ENCODE results near the gene ABCC1.
"Not testable (repeated sequence)": the region's sequence is repeated elsewhere in the genome, so short reads cannot be mapped to it uniquely, and the experiment has no call there.

ABCC1 gene

DNA sequence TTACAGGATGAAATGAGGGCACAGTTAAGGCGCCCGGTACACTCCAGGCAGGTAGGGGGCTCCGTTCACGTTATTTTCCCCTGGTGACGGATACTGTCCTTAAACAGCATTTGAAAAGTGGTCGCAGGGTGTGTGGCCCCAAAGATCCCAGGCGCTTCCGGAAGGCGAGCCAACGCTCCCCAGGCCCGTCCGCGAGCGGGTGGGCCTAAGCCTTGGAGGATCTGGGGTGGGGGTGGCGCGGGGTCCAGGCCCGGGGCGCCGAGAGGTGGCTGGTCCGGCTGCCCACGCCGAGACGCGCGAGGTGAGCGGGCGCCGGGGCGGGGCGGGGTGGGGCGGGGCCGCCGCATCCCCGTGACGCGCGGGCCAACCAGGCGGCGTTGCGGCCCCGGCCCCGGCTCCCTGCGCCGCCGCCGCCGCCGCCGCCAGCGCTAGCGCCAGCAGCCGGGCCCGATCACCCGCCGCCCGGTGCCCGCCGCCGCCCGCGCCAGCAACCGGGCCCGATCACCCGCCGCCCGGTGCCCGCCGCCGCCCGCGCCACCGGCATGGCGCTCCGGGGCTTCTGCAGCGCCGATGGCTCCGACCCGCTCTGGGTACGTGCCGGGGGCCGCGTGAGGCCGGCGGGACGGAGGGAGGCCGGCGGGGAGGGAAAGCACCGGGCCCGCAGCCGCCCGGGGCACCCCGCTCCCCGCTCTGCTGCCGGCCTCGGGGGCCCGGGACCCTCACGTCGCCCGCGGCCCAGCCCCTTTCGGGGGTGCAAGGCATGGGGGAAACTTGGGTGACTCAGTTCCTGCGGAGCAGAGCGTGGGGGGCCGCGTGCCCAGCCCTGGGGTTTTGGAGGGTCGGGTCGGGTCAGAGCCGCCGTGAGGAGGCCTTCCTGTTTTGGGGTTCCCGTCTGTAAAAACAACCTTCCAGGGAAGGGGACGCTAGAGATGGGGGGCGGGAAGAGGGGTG lies at the start of gene ABCC1:
Gene ABCC1, plus strand, starts transcription at position 407 of the 951 bp plus-strand sequence. Its CDS starts 136 bp downstream, at position 543.
- DNase-seq, result peak; percentile 30

DNA sequence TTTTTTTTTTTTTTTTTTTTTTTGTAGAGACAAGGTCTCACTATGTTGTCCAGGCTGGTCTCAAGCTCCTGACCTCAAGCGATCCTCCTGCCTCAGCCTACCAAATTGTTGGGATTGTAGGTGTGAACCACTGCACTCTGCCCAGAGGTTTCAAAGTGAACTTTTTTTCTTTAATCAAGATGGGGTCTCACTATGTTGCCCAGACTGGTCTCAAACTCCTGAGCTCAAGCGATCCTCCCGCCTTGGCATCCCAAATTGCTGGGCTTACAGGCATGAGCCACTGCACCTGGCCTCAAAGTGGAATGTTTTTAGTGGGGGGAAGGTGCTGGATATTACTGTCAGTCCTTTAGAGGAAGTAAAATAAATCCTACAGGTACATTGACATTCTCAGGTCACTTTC lies 49.1 kb upstream of the ABCC1 start:
- DNase-seq, result no peak

DNA sequence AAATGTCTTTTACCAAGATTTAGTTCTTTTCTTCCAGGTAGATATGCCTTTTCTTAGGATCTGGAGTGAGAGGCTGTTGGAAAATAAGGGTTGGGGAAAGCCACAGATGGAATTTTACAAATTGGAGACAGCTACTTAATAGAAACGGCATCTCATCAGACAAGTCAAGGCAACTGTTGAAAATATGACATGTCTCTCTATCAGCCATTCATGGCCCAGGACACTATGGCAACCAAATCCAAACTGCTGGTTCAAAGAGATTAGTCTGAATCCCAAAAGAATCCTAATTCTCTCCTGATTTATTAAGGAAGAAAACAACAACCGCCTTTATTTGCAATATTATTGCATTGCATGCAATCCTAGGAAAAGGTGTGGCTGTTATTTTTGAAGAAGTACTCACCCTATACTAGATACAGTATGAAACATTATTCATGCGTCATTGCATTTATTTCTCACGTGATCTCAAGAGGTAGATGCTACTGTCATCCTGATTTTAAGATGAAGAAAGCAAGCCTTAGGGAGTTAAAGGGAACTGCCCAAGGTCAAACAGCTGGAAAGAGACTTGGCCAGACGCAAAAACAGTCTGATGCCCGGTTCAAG lies 48.4 kb upstream of the ABCC1 start:
- DNase-seq, result no peak

DNA sequence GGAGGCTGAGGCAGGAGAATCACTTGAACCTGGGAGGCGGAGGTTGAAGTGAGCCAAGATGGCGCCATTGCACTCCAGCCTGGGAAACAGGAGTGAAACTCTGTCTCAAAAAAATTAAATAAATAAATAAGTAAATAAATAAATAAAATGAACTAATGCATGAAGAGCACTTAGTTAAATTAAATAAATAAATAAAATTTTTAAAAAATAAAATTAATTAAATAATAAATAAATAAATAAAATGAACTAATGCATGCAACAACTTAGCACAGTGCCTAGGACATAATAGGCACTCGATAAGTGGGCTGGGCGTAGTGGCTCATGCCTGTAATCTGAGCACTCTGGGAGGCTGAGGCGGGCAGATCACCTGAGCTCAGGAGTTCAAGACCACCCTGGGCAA lies 45.5 kb upstream of the ABCC1 start:
- no peak for DNase-seq

DNA sequence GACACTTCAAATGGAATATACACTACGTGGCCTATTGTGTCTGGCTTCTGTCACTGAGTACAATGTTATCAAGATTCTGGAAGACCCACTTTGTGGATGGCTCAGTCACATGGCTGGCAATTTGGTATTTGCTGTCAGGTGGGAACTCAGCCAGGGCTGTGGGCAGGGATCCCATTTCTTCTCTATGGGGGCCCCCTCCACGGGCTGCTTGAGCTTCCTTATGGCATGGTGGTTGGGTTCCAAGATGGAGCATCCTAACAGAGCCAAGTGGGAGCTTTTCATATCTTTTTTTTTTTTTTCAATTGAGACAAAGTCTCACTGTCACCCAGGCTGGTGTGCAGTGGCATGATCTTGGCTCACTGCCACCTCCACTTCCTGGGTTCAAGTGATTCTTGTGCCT lies 43.0 kb upstream of the ABCC1 start:
- DNase-seq, result no peak

DNA sequence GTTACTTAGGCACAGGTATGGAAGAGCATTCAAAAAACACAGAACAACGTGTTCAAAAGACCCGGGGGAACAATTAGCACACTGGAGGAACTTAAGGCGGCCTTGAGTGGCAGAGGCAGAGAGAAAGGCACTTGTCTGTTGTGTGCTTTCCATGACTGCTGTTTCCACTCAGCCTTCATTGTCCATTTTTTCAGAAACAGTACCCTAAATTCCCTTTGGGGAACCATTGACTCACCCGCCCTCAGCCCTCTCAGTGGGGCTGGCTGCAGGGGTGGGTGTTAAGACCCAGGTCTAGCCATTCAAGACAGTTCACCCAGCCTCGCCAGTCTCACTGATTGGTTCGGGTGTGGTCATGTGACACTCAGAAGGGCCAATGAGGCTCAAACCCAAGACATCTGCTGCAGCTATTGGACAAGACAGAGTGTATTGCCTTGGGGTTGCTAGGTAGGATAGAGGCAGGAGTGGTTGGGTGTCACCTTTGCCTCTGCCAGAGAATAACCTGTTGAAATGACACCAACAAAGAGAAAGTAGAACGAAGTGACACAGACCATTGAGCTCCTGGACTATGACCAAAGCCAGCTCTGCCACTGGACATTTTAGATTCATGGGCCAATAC lies 41.4 kb upstream of the ABCC1 start:
- DNase-seq, result peak; percentile 60

DNA sequence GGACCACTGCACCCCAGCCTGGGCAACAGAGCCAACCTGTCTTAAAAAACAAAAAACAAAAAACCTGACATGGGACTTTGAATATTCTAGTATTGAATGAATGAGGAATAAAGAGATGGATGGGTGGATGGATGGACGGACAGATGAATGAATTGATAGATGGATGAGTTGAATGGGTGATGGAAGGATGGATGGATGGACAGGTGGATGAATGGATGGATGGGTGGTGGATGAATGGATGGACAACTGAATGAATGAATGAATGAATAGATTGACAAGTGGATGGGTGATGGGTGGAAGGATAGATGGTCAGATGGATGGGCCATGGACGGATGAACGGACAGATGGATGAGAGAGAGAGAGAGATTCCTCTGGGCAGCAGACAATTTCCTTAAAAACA lies 38.2 kb upstream of the ABCC1 start:
- no peak for DNase-seq

DNA sequence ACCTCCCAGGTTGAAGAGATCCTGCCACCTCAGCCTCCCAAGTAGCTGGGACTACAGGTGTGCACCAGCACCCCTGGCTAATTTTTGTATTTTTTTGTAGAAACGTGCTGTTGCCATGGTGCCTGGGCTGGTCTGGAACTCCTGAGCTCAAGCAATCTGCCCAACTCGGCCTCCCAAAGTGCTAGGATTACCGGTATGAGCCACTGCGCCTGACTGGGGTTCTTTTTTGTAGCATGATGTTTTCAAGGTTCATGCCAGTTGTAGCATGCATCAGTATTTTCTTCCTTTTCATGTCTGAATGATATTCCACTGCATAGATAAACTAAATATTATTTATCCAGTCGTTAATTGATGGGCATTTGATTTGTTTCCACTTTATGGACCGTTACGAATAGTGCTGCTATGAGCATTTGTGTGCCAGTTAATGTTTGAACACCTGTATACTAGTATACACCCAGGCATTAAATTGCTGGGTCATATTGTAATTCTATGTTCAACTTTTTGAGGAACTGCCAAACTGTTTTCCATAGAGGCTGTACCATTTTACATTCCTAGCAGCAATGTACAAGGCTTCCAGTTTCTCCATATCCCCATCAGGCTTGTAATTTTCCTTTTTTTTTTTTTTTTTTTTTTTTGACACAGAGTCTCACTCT lies 36.2 kb upstream of the ABCC1 start:
- no peak for DNase-seq

DNA sequence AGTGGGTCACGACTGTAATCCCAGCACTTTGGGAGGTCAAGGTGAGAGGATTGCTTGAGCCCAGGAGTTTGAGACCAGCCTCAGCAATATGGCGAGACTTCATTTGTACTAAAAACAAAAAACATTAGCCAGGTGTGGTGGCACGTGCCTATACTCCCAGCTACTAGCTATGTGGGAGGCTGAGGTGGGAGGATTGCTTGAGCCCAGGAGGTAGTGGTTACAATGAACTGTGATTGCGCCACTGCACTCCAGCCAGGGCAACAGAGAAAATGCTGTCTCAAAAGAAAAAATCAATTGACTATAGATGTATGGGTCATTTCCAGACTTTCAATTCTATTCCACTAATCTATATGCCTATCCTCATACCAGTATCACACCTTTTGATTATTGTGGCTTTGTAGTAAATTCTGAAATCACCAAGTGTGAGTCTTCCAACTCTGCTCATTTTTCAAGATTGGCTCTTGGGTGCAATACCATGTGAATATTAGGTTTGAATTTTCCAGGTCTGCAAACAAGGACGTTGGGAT lies 33.8 kb upstream of the ABCC1 start:
- no peak for DNase-seq

DNA sequence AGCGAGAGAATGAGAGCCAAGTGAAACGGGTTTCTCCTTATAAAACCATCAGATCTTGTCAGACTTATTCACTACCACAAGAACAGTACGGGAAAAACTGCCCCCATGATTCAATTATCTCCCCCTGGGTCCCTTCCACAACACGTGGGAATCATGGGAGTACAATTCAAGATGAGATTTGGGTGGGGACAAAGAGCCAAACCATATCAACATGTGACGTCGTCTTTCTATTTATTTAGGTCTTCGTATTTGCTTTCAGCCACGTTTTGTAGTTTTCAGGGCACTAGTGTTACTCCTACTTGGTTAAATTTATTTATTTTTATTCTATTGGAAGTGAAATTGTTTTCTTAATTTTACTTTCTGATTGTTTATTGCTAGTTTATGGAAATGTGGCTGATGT lies 33.1 kb upstream of the ABCC1 start:
- DNase-seq, result no peak

DNA sequence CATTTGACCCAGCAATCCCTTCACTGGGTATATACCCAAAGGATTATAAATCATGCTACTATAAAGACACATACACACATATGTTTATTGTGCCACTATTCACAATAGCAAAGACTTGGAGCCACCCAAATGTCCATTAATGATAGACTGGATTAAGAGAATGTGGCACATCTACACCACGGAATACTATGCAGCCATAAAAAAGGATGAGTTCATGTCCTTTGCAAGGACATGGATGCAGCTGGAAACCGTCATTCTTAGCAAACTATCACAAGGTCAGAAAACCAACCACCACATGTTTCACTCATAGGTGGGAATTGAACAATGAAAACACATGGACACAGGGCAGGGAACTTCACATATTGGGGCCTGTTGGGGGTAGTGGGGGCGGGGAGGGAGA lies 31.1 kb upstream of the ABCC1 start:
- not testable (repeated sequence) for DNase-seq

DNA sequence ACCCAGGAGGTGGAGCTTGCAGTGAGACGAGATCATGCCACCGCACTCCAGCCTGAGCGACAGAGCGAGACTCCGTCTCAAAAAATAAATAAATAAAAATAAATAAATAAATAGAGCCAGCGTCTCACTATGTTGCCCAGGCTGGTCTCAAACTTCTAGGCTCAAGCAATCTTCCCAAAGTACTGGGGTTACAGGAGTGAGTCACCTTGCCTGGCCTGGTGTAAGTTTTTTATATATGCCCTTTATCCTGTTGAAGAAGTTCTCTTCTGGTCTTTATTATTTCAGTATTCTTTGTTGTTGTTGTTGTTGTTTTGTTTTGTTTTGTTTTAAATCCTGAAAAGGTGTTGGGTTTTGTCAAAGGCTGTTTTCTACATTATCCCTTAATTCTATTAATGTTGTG lies 30.1 kb upstream of the ABCC1 start:
- DNase-seq, result no peak

DNA sequence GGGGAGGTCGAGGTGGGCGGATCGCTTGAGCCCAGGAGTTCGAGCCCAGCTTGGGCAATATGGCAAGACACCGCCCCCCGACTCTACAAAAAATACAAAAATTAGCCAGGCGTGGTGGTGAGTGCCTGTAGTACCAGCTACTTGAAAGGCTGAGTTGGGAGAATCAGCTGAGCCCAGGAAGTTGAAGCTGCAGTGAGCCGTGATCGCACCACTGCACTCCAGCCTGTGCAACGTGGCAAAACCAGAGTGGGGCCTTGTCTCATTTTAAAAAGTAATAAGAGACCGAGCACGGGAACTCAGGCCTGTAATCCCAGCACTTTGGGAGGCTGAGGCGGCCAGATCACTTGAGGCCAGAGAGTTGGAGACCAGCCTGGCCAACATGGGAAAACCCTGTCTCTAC lies 24.4 kb upstream of the ABCC1 start:
- no peak for DNase-seq

DNA sequence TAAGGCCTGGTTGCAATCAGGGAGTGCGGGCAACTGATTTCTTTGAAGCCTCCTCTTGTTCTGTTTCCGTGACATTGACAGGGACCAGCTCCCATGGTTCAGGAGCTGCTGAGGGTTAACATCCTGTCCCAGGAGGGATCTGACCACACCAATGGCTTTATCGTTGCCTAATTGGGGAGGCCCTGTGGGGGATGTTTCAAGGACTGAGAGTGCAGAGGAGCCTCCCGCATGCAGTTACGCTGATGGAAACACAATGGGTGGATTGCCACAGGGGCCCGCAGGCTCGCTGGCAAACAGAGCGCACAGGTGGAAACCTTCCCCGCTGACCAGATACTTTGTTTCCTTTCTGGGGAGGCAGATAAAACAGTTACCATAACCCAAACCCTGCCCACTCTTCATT lies 23.8 kb upstream of the ABCC1 start:
- no peak for DNase-seq

DNA sequence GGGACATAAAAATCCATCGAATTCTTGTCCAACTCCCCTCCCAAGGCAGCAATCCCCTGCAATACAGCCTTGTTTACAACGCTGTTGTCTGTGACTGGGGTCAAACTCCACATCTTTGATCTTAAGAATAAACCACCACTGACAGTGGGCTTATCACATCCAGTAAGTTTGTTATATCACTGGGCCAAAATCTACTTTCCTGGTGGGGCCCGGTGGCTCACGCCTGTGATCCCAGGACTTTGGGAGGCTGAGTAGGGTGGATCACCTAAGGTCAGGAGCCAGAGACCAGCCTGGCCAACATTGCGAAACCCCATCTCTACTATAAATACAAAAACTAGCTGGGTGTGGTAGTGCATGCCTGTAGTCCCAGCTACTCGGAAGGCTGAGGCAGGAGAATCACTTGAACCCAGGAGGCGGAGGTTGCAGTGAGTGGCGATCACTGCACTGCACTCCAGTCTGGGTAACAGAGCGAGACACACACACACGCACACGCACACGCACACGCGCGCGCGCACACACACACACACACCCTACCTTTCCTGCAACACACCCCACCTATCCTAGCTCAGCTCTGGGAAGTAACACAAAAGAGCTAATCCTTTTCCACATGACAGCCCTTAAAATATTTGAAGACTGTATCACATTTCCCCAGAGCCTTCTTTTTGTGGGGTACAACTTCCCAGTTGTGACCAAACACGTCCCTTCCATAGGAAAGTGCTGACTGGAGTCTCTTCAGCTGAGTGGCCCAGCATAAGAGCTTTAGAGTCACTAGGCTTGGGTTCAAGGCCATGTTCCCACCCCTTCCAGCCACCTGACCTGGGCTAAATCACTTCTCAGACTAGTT lies 20.9 kb upstream of the ABCC1 start:
- DNase-seq, result no peak

DNA sequence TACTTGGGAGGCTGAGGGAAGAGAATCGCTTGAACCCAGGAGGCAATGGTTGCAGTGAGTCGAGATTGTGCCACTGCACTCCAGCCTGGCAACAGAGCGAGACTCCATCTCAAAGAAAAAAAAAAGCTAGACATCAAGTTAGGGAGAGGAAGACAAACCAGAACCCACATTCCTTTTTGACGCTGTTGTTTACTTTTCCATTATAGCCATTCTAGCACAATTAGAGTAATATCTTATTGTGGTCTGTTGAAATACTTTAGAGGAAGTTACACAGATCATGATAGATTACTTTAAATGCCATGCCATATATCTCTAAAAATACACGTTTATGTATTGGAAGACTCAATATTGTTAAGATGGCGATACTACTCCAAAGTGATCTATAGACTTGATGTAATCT lies 16.5 kb upstream of the ABCC1 start:
- no peak for DNase-seq

DNA sequence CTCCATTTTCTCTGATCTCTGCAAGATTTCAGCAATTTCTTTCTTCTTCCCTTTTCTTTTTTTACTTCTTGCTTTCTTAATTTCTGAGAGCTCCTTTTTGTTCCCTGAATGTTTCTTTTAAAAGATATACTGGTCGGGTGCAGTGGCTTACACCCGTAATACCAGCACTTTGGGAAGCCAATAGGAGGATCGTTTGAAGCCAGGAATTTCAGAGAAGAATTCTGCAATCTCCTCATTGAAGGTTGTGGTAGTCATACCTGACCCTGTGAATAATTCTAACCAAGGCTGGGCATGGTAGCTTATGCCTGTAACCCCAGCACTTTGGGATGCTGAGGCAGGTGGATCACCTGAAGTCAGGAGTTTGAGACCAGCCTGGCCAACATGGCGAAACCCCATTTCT lies 15.6 kb upstream of the ABCC1 start:
- DNase-seq, result no peak

DNA sequence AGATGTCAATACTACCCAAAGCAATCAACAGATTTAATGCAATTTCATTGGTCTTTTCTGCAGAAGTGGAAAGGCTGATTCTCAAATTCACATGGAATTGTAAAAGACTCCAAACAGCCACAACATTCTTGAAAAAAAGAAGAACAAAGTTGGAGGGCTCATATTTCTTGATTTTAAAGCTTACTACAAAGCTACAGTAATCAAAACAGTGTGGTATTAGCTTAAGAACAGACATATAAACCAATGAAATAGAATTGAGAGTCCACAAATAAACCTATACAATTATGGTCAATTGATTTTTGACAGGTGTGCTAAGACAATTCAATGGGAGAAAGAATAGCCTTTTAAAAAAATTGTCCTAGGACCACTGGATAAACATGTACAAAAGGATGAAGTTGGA lies 14.4 kb upstream of the ABCC1 start:
- DNase-seq, result no peak

DNA sequence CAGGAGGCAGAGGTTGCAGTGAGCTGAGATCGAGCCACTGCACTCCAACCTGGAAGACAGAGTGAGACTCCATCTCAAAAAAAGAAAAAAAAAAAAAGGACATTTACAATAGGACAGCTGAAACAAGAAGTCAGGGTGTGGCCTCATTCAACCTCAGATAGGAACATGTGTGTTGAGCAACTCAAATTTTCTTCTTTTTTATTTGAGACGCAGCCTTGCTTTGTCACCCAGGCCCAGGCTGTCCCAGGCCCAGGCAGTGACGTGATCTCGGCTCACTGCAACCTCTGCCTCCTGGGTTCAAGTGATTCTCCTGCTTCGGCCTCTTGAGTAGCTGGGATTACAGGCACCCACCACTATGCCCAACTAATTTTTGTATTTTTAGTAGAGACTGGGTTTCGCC lies 12.6 kb upstream of the ABCC1 start:
- not testable (repeated sequence) for DNase-seq

DNA sequence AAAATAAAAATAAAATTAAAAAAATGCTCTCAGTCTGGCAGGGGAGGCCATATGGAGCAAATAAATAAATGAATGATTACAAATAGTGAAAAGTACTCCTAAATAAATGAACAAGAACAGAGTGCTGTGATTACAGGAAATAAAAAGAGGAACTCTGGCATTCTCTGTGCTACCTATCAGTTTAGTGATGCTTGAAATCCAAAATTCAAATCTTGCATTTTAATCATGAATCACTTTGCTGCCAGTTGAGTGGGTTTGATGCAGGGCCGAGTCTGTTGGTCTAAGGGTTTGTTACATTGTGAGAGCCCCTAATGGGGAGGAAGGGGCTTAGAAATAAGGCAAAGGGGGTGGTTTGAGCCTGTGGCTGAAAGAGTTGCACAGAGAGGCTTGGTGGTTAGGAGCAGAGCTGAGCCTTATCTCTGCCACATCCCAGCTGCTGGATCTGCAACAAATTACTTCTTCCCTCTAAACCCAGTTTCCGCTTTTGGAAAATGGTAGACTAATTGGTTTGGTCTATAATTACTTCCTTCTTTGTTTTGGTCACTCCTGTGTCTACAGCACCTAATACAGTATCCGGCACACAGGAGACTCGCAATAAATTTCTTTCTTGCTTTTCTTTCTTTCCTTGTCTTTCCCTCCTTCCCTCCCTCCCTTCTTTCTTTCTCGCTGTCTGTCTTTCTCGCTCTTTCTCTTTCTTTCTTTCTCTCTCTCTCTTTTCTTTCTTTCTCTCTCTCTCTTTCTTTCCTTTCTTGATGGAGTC lies 6.3 kb upstream of the ABCC1 start:
- DNase-seq, result no peak

DNA sequence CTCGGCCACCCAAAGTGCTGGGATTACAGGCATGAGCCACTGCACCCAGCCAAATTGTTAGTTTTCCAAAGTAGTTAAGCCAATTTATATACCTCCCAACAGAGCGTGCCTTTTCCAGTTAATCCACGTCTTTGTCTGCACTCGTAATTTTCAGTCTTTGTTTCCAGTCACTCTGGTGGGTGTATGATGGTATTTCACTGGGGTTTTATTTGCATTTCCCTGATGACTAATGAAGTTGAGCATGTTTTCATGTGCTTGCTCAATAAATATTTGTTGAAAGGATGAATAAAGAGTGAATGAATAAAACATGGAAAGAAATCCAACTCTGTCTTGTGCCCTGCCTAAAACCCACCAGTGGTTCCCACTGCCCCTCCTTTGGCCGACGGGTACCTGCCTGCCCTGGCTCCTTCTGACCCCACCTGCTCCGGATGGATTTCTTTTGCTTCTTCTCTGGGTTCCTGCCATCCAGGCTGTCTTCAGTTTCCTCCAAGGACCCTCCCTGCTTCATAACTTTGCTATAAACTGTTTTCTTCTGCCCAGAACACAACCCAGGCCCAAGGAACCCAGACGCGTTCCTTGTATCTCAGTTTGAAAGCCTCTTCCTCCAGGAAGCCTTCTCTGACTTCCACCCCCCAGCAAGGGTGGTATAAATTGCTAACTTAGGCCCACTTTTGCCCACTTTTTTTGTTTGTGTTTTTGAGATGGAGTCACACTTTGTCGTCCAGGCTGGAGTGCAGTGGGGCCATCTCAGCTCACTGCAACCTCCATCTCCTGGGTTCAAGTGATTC lies 3.0 kb upstream of the ABCC1 start:
- no peak for DNase-seq

All from NCI-H2107 (cell line).